H1 (cell line): ENCODE data around the gene ENKUR. TPM values are rescaled to one million over a fixed set of nuclear protein-coding genes. Genes with fewer than 3 reads are reported as not detected.

Source experiments
- CHD7 ChIP-seq: fragments of 300-600 bp; sonication (generic); IDR thresholded peaks from 2 replicates; pipeline ENCODE4 v1.7.1; 2012; ENCODE audit warnings: low read length, moderate library complexity, mild to moderate bottlenecking, inconsistent platforms; ENCODE audit not compliant: insufficient replicate concordance
- polyA plus RNA-seq, 7 experiments: library from polyadenylated mRNA; depleted of rRNA in 3 of 7; stranded (reverse) in 5 of 7; unstranded in 2 of 7; fragments of >200 nt in 5 of 7; fragments of 200-250 nt in 2 of 7; gene quantifications; 1 replicate in 5 of 7; 2 replicates in 1 of 7; 4 replicates in 1 of 7; pipeline versions ENCODE4 v1.2.1 to v1.2.3, GENCODE V29; 2011 to 2013; ENCODE audit warnings: missing spikeins in 2 of 7, mixed read lengths in 2 of 7
- total RNA-seq: library from RNA; stranded (reverse); fragmentation: NEBNext Ultra II Directional; extraction: Animal tissue kit (Norgen Biotek cat#: 25700); gene quantifications from 2 replicates; pipeline ENCODE4 v1.2.1, GENCODE V29; 2021

The ENKUR gene
- total and polyA plus RNA-seq, 2 of the 8 experiments (the other 6 are each of a cell fraction or from before 2014, with no cell fraction given), result not detected

- no peak for TF ChIP-seq CHD7
Measured at GRCh38 chr10:25052012-25052411, 36.1 kb upstream of the ENKUR start (continued).
